ENCODE results near the gene FBXO45. TPM values are rescaled to one million over a fixed set of nuclear protein-coding genes. Genes with fewer than 3 reads are reported as not detected.
A peak's percentile ranks its signal among the peaks of the same experiment; 100 is the strongest.

The FBXO45 gene
- total and polyA plus RNA-seq, 9 of the 15 experiments (the other 6 are each of a cell fraction or from before 2014, with no cell fraction given), result 15.2 to 52.8 (median 37.0) TPM

DNA sequence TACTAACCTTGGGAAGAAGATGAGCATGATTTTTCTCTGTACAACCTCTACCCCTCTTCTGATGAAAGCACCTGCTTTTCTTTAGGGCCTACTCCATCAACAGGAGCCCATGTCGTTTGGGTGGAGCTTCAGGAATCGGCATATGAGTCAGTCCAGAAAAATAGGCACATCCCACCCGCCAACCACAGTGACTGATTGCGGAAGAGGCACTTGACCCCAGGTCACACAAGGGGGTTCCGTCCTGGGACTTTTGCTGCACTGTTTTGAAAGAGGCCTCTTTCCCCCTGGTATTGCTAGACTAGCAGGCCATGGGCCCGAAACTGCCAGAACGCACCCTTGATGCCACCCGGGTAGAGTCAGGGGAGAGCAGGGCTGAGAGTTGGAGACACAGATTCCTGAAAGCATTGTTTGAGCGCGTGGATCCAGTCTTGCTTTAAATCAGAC is 51.7 kb downstream of the FBXO45 start (continued):
- TF ChIP-seq POLR3G (IDR thresholded peaks at IDR 0.05; ENCODE audit: extremely low read depth, insufficient read length, insufficient replicate concordance), result no peak
- no peak for TF ChIP-seq ZNF282 (CRISPR knock-in tag; IDR thresholded peaks at IDR 0.05)
- TF ChIP-seq FOXK2 (conservative IDR thresholded peaks at IDR 0.05 in 1 of 2, IDR thresholded peaks at IDR 0.05 in 1 of 2; ENCODE audit: low read depth in 2 of 2), result no peak
- TF ChIP-seq, protein P1, sequence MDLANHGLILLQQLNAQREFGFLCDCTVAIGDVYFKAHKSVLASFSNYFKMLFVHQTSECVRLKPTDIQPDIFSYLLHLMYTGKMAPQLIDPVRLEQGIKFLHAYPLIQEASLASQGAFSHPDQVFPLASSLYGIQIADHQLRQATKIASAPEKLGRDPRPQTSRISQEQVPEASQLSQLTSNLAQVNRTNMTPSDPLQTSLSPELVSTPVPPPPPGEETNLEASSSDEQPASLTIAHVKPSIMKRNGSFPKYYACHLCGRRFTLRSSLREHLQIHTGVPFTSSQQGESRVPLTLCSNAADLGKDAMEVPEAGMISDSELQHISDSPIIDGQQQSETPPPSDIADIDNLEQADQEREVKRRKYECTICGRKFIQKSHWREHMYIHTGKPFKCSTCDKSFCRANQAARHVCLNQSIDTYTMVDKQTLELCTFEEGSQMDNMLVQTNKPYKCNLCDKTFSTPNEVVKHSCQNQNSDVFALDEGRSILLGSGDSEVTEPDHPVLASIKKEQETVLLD (IDR thresholded peaks at IDR 0.05), result no peak
- no peak for TF ChIP-seq GABPB1 (CRISPR knock-in tag; IDR thresholded peaks at IDR 0.05)
- TF ChIP-seq ZC3H8 (IDR thresholded peaks at IDR 0.05), result no peak
- TF ChIP-seq, protein P2, sequence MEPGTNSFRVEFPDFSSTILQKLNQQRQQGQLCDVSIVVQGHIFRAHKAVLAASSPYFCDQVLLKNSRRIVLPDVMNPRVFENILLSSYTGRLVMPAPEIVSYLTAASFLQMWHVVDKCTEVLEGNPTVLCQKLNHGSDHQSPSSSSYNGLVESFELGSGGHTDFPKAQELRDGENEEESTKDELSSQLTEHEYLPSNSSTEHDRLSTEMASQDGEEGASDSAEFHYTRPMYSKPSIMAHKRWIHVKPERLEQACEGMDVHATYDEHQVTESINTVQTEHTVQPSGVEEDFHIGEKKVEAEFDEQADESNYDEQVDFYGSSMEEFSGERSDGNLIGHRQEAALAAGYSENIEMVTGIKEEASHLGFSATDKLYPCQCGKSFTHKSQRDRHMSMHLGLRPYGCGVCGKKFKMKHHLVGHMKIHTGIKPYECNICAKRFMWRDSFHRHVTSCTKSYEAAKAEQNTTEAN (CRISPR knock-in tag; IDR thresholded peaks at IDR 0.05), result no peak
- TF ChIP-seq HNRNPUL1 (IDR thresholded peaks at IDR 0.05; ENCODE audit: low read length), result no peak
- no peak for TF ChIP-seq EP300 (IDR thresholded peaks at IDR 0.05; ENCODE audit: low read length)
- TF ChIP-seq SMARCB1 (IDR thresholded peaks at IDR 0.05; ENCODE audit: insufficient read length, low read depth), result no peak
- TF ChIP-seq, protein P3, sequence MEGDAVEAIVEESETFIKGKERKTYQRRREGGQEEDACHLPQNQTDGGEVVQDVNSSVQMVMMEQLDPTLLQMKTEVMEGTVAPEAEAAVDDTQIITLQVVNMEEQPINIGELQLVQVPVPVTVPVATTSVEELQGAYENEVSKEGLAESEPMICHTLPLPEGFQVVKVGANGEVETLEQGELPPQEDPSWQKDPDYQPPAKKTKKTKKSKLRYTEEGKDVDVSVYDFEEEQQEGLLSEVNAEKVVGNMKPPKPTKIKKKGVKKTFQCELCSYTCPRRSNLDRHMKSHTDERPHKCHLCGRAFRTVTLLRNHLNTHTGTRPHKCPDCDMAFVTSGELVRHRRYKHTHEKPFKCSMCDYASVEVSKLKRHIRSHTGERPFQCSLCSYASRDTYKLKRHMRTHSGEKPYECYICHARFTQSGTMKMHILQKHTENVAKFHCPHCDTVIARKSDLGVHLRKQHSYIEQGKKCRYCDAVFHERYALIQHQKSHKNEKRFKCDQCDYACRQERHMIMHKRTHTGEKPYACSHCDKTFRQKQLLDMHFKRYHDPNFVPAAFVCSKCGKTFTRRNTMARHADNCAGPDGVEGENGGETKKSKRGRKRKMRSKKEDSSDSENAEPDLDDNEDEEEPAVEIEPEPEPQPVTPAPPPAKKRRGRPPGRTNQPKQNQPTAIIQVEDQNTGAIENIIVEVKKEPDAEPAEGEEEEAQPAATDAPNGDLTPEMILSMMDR (IDR thresholded peaks at IDR 0.05 in 2 of 3, conservative IDR thresholded peaks at IDR 0.05 in 1 of 3; ENCODE audit: insufficient read depth in 2 of 3, low read depth in 1 of 3, low read length in 3 of 3), result no peak
- 0 out of 2 replicates have a peak, but pooled peaks have one; percentile 12 for TF ChIP-seq BHLHE40 (IDR thresholded peaks at IDR 0.05; ENCODE audit: low read length)
- TF ChIP-seq RUNX1 (IDR thresholded peaks at IDR 0.05; ENCODE audit: low read depth), result 0 out of 2 replicates have a peak, but pooled peaks have one; percentile 23
- no peak for TF ChIP-seq SRSF7 (optimal IDR thresholded peaks at IDR 0.05; ENCODE audit: low read depth, low read length)
- TF ChIP-seq CEBPB (tag; IDR thresholded peaks at IDR 0.05), result peak; percentile 69
- TF ChIP-seq, protein P4, sequence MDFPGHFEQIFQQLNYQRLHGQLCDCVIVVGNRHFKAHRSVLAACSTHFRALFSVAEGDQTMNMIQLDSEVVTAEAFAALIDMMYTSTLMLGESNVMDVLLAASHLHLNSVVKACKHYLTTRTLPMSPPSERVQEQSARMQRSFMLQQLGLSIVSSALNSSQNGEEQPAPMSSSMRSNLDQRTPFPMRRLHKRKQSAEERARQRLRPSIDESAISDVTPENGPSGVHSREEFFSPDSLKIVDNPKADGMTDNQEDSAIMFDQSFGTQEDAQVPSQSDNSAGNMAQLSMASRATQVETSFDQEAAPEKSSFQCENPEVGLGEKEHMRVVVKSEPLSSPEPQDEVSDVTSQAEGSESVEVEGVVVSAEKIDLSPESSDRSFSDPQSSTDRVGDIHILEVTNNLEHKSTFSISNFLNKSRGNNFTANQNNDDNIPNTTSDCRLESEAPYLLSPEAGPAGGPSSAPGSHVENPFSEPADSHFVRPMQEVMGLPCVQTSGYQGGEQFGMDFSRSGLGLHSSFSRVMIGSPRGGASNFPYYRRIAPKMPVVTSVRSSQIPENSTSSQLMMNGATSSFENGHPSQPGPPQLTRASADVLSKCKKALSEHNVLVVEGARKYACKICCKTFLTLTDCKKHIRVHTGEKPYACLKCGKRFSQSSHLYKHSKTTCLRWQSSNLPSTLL (IDR thresholded peaks at IDR 0.05), result no peak
- TF ChIP-seq, protein P5, sequence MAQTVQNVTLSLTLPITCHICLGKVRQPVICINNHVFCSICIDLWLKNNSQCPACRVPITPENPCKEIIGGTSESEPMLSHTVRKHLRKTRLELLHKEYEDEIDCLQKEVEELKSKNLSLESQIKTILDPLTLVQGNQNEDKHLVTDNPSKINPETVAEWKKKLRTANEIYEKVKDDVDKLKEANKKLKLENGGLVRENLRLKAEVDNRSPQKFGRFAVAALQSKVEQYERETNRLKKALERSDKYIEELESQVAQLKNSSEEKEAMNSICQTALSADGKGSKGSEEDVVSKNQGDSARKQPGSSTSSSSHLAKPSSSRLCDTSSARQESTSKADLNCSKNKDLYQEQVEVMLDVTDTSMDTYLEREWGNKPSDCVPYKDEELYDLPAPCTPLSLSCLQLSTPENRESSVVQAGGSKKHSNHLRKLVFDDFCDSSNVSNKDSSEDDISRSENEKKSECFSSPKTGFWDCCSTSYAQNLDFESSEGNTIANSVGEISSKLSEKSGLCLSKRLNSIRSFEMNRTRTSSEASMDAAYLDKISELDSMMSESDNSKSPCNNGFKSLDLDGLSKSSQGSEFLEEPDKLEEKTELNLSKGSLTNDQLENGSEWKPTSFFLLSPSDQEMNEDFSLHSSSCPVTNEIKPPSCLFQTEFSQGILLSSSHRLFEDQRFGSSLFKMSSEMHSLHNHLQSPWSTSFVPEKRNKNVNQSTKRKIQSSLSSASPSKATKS (CRISPR knock-in tag; IDR thresholded peaks at IDR 0.05), result no peak
- TF ChIP-seq, protein P6, sequence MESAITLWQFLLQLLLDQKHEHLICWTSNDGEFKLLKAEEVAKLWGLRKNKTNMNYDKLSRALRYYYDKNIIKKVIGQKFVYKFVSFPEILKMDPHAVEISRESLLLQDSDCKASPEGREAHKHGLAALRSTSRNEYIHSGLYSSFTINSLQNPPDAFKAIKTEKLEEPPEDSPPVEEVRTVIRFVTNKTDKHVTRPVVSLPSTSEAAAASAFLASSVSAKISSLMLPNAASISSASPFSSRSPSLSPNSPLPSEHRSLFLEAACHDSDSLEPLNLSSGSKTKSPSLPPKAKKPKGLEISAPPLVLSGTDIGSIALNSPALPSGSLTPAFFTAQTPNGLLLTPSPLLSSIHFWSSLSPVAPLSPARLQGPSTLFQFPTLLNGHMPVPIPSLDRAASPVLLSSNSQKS (CRISPR knock-in tag; IDR thresholded peaks at IDR 0.05), result no peak
